Suprapubic skin (tissue), 4 donors: Measurements from ENCODE around the gene COL3A1. TPM values are rescaled to one million over a fixed set of nuclear protein-coding genes. Genes with fewer than 3 reads are reported as not detected.

ENCODE experiments used
- DNase-seq, 2 donors: peaks; one replicate each; pipeline ENCODE4 v3.0.0-alpha.2; 2019; ENCODE audit warnings: low spot score in 2 of 2
- H3K27ac ChIP-seq: fragments of 200-600 bp; sonication (generic); one replicate; pipeline ENCODE4 v1.5.1; 2019
- H3K27me3 ChIP-seq: fragments of 200-600 bp; sonication (generic); one replicate; pipeline ENCODE4 v1.5.1; 2019
- H3K36me3 ChIP-seq: fragments of 200-600 bp; sonication (generic); one replicate; pipeline ENCODE4 v1.5.1; 2019
- H3K4me1 ChIP-seq: fragments of 200-600 bp; sonication (generic); one replicate; pipeline ENCODE4 v1.5.1; 2019
- H3K4me3 ChIP-seq: fragments of 200-600 bp; sonication (generic); one replicate; pipeline ENCODE4 v1.5.1; 2019; ENCODE audit warnings: mild to moderate bottlenecking
- H3K9me3 ChIP-seq: fragments of 200-600 bp; sonication (generic); one replicate; pipeline ENCODE4 v1.5.1; 2019
- EP300 ChIP-seq: sonication (generic); formaldehyde crosslinking; IDR thresholded peaks from one replicate; pipeline ENCODE4 v1.6.1; 2017; ENCODE audit warnings: antibody characterized with exemption
- POLR2A ChIP-seq, 2 donors: fragments of 450-650 bp; IDR thresholded peaks; one replicate each; pipeline ENCODE4 v1.6.1; 2017; ENCODE audit warnings: antibody characterized with exemption in 2 of 2, mild to moderate bottlenecking in 2 of 2, moderate library complexity in 2 of 2
- POLR2AphosphoS5 ChIP-seq, 3 donors: sonication (generic); formaldehyde crosslinking; IDR thresholded peaks; one replicate each; pipeline ENCODE4 v1.6.1; 2017; ENCODE audit warnings: antibody characterized with exemption in 3 of 3
- WGBS: methylation state at CpG from one replicate; pipeline ENCODE4 v1.1.5; 2018; 5-methylcytosine and 5-hydroxymethylcytosine counted together
- total RNA-seq, 4 donors: library from RNA; depleted of rRNA; stranded (reverse); fragments of >200 nt; gene quantifications; one replicate each; pipeline ENCODE4 v1.1.0, GENCODE V29; 2016
- TF ChIP-seq, protein P1 (sequence below), 2 donors: fragments of 200-600 bp in 1 of 2; fragments of 450-650 bp in 1 of 2; sonication (generic) in 1 of 2; IDR thresholded peaks; one replicate each; pipeline ENCODE4 v1.5.1; 2016 to 2019; ENCODE audit warnings: antibody characterized with exemption in 2 of 2, mild to moderate bottlenecking in 1 of 2, moderate library complexity in 1 of 2

Gene COL3A1
- total RNA-seq, 4 donors from 2014 or later = 19.2 to 73.2 (median 54.9) TPM

GRCh38 chr2:188944442-188944841, 29.7 kb upstream of the COL3A1 start:
- no peaks in the 10 kb centered on the region for H3K9me3 ChIP-seq
- no peak overlapping the region for H3K27ac ChIP-seq
- no peak for TF ChIP-seq EP300
- no peak for TF ChIP-seq POLR2A (IDR thresholded peaks at IDR 0.05)
- TF ChIP-seq, protein P1, sequence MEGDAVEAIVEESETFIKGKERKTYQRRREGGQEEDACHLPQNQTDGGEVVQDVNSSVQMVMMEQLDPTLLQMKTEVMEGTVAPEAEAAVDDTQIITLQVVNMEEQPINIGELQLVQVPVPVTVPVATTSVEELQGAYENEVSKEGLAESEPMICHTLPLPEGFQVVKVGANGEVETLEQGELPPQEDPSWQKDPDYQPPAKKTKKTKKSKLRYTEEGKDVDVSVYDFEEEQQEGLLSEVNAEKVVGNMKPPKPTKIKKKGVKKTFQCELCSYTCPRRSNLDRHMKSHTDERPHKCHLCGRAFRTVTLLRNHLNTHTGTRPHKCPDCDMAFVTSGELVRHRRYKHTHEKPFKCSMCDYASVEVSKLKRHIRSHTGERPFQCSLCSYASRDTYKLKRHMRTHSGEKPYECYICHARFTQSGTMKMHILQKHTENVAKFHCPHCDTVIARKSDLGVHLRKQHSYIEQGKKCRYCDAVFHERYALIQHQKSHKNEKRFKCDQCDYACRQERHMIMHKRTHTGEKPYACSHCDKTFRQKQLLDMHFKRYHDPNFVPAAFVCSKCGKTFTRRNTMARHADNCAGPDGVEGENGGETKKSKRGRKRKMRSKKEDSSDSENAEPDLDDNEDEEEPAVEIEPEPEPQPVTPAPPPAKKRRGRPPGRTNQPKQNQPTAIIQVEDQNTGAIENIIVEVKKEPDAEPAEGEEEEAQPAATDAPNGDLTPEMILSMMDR (IDR thresholded peaks at IDR 0.05) = no peak
- TF ChIP-seq POLR2AphosphoS5 (IDR thresholded peaks at IDR 0.05) = no peak
- DNase-seq = no peak
- H3K27me3 ChIP-seq = no peaks in the 10 kb centered on the region
- 100% methylated on average over 4 of the region's 21 CpGs for WGBS
- no peak overlapping the region for H3K4me3 ChIP-seq
- H3K36me3 ChIP-seq = no peaks in the 10 kb centered on the region
- H3K4me1 ChIP-seq = peaks cover 4% of the 10 kb centered on the region

GRCh38 chr2:188949046-188949818, 24.9 kb upstream of the COL3A1 start:
- TF ChIP-seq, protein P1 (IDR thresholded peaks at IDR 0.05) = no peak
- TF ChIP-seq POLR2AphosphoS5 (IDR thresholded peaks at IDR 0.05) (no peak), POLR2A (IDR thresholded peaks at IDR 0.05) (no peak), EP300 (no peak)
- Histone ChIP-seq H3K27me3 (no peaks in the 10 kb centered on the region), H3K4me3 (no peak overlapping the region), H3K27ac (no peak overlapping the region), H3K9me3 (no peaks in the 10 kb centered on the region), H3K4me1 (no peaks in the 10 kb centered on the region), H3K36me3 (no peaks in the 10 kb centered on the region)
- no peak for DNase-seq
- 92% methylated on average over 25 of the region's 25 CpGs for WGBS

GRCh38 chr2:188952901-188953300, 21.3 kb upstream of the COL3A1 start:
- TF ChIP-seq POLR2A (IDR thresholded peaks at IDR 0.05) (no peak), EP300 (no peak), POLR2AphosphoS5 (IDR thresholded peaks at IDR 0.05) (no peak)
- TF ChIP-seq, protein P1 (IDR thresholded peaks at IDR 0.05) = no peak
- Histone ChIP-seq H3K4me1 (peaks cover 3% of the 10 kb centered on the region), H3K4me3 (no peak overlapping the region), H3K27ac (no peak overlapping the region), H3K27me3 (no peaks in the 10 kb centered on the region), H3K9me3 (no peaks in the 10 kb centered on the region), H3K36me3 (no peaks in the 10 kb centered on the region)
- no peak for DNase-seq

- H3K9me3 ChIP-seq = no peaks in the 10 kb centered on the region
- no peak overlapping the region for H3K4me3 ChIP-seq
- no peak for DNase-seq
- no peak overlapping the region for H3K27ac ChIP-seq
- no peaks in the 10 kb centered on the region for H3K36me3 ChIP-seq
- H3K4me1 ChIP-seq = peaks cover 3% of the 10 kb centered on the region
- no peaks in the 10 kb centered on the region for H3K27me3 ChIP-seq
- TF ChIP-seq POLR2A (IDR thresholded peaks at IDR 0.05) (no peak), POLR2AphosphoS5 (IDR thresholded peaks at IDR 0.05) (no peak)
- 83% methylated on average over 2 of the region's 2 CpGs for WGBS
Observed at GRCh38 chr2:188956290-188956689, 17.9 kb upstream of the COL3A1 start.

- WGBS = 27% methylated on average over 5 of the region's 5 CpGs
- no peak for DNase-seq
- no peak for TF ChIP-seq POLR2A (IDR thresholded peaks at IDR 0.05)
- TF ChIP-seq, protein P1 (IDR thresholded peaks at IDR 0.05) = no peak
- no peak for TF ChIP-seq EP300
- TF ChIP-seq POLR2AphosphoS5 (IDR thresholded peaks at IDR 0.05) = no peak
- no peak overlapping the region for H3K27ac ChIP-seq
- peaks cover 3% of the 10 kb centered on the region for H3K4me1 ChIP-seq
- H3K9me3 ChIP-seq = no peaks in the 10 kb centered on the region
- H3K27me3 ChIP-seq = no peaks in the 10 kb centered on the region
- H3K36me3 ChIP-seq = no peaks in the 10 kb centered on the region
- no peak overlapping the region for H3K4me3 ChIP-seq
Observed at GRCh38 chr2:188956961-188957360, 17.2 kb upstream of the COL3A1 start.
